Thoracic aorta (tissue), 2 donors: Measurements from ENCODE around the gene TRIM38. TPM values are rescaled to one million over a fixed set of nuclear protein-coding genes. Genes with fewer than 3 reads are reported as not detected.
A peak's percentile ranks its signal among the peaks of the same experiment; 100 is the strongest.
"Not testable (repeated sequence)": the region's sequence is repeated elsewhere in the genome, so short reads cannot be mapped to it uniquely, and the experiment has no call there.

Experiments
- ATAC-seq: fragments of 150-250 bp; one replicate; pipeline ENCODE4 v1.8.0; 2017; ENCODE audit warnings: low read depth; ENCODE audit not compliant: insufficient number of reproducible peaks, low FRiP score
- DNase-seq: peaks from one replicate; pipeline ENCODE4 v3.0.0-alpha.2; 2020; ENCODE audit warnings: low spot score
- H3K27ac ChIP-seq, 2 donors: fragments of 200-600 bp; sonication (generic); 1 replicate in 1 of 2; 2 replicates in 1 of 2; pipeline ENCODE4 v1.5.1; 2016; ENCODE audit warnings: mild to moderate bottlenecking in 2 of 2, moderate library complexity in 2 of 2
- H3K27me3 ChIP-seq: fragments of 200-600 bp; sonication (generic); replicated peaks from 2 replicates; pipeline ENCODE4 v1.6.0; 2016; ENCODE audit warnings: mild to moderate bottlenecking; ENCODE audit not compliant: insufficient read depth
- H3K36me3 ChIP-seq: fragments of 200-600 bp; sonication (generic); one replicate; pipeline ENCODE4 v1.5.1; 2016
- H3K4me1 ChIP-seq, 2 donors: fragments of 200-600 bp; sonication (generic); 1 replicate in 1 of 2; 2 replicates in 1 of 2; pipeline versions ENCODE4 v1.5.1 to v1.6.0; 2016; ENCODE audit warnings: low read depth in 2 of 2, mild to moderate bottlenecking in 1 of 2; ENCODE audit not compliant: control insufficient read depth in 1 of 2
- H3K4me3 ChIP-seq: fragments of 200-600 bp; sonication (generic); 2 replicates; pipeline ENCODE4 v1.5.1; 2016; ENCODE audit warnings: mild to moderate bottlenecking
- H3K9me3 ChIP-seq: fragments of 200-600 bp; sonication (generic); 2 replicates; pipeline ENCODE4 v1.5.1; 2016
- total RNA-seq, 2 donors: library from RNA; depleted of rRNA; stranded (reverse); fragments of >200 nt; gene quantifications; one replicate each; pipeline versions ENCODE4 v1.1.0 to v1.2.3, GENCODE V29; 2016
- TF ChIP-seq, protein P1 (sequence below): fragments of 200-600 bp; sonication (generic); IDR thresholded peaks from one replicate; pipeline ENCODE4 v1.5.1; 2019; ENCODE audit warnings: antibody characterized with exemption

The TRIM38 gene
- total RNA-seq, 2 donors from 2014 or later: 19.5 to 25.1 TPM

GRCh38 chr6:25991785-25992412 lies 29.3 kb downstream of the TRIM38 start:
- DNase-seq: peak; percentile 15
- Histone ChIP-seq H3K27ac (peak overlapping the region; percentile 94 to 96), H3K4me1 (peaks cover 9% of the 10 kb centered on the region in 2 donors), H3K36me3 (no peaks in the 10 kb centered on the region), H3K4me3 (peak overlapping the region; percentile 83), H3K9me3 (no peaks in the 10 kb centered on the region), H3K27me3 (no peaks in the 10 kb centered on the region)
- peak; percentile 57 for ATAC-seq
- TF ChIP-seq, protein P1, sequence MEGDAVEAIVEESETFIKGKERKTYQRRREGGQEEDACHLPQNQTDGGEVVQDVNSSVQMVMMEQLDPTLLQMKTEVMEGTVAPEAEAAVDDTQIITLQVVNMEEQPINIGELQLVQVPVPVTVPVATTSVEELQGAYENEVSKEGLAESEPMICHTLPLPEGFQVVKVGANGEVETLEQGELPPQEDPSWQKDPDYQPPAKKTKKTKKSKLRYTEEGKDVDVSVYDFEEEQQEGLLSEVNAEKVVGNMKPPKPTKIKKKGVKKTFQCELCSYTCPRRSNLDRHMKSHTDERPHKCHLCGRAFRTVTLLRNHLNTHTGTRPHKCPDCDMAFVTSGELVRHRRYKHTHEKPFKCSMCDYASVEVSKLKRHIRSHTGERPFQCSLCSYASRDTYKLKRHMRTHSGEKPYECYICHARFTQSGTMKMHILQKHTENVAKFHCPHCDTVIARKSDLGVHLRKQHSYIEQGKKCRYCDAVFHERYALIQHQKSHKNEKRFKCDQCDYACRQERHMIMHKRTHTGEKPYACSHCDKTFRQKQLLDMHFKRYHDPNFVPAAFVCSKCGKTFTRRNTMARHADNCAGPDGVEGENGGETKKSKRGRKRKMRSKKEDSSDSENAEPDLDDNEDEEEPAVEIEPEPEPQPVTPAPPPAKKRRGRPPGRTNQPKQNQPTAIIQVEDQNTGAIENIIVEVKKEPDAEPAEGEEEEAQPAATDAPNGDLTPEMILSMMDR: no peak

- H3K27me3 ChIP-seq: no peaks in the 10 kb centered on the region
- peak; percentile 92 for ATAC-seq
Measured at GRCh38 chr6:25992413-25993340, 30.1 kb downstream of the TRIM38 start.

GRCh38 chr6:25993341-25993684 lies 30.7 kb downstream of the TRIM38 start:
- not testable (repeated sequence) for H3K4me1 ChIP-seq, DNase-seq, H3K36me3 ChIP-seq, H3K27me3 ChIP-seq, ATAC-seq, H3K9me3 ChIP-seq
- peak overlapping the region; percentile 94 to 96 for H3K27ac ChIP-seq
- H3K4me3 ChIP-seq: peak overlapping the region; percentile 83

More at GRCh38 chr6:25992413-25993340, 30.1 kb downstream of the TRIM38 start:
- Histone ChIP-seq H3K4me1 (peaks cover 9% of the 10 kb centered on the region in 2 donors), H3K9me3 (no peaks in the 10 kb centered on the region), H3K27ac (peak overlapping the region; percentile 94 to 96), H3K4me3 (peak overlapping the region; percentile 83), H3K36me3 (no peaks in the 10 kb centered on the region)
- TF ChIP-seq, protein P1: peak; percentile 95
- DNase-seq: peak; percentile 67

DNA sequence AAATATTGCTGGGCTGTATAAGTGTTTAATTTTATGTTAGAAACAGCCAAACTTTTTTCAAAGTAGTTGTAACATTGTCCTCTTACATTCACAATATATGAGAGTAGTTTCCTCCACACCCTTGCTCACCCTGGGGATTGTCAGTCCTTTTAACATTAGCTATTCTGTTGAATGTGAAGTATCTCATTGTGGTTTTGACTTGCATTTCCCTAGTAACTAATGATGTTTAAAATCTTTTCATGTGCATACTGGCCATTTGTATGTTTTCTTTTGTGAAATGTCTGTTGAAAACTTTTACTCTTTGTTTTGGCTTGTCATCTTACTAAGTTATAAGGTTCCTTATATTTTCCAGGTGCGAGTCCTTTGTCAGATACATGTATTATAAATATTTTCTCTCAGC lies 32.9 kb downstream of the TRIM38 start:
- peaks cover 9% of the 10 kb centered on the region in 2 donors for H3K4me1 ChIP-seq
- no peaks in the 10 kb centered on the region for H3K27me3 ChIP-seq
- ATAC-seq (no peak), DNase-seq (no peak)
- no peak overlapping the region for H3K27ac ChIP-seq
- TF ChIP-seq, protein P1: no peak
- H3K36me3 ChIP-seq: peaks cover 7% of the 10 kb centered on the region
- H3K4me3 ChIP-seq: no peak overlapping the region
- H3K9me3 ChIP-seq: no peaks in the 10 kb centered on the region

- ATAC-seq: no peak
- no peak for DNase-seq
- Histone ChIP-seq H3K4me1 (peaks cover 6 to 9% of the 10 kb centered on the region in 2 donors), H3K27me3 (no peaks in the 10 kb centered on the region), H3K4me3 (no peak overlapping the region), H3K27ac (no peak overlapping the region), H3K9me3 (no peaks in the 10 kb centered on the region), H3K36me3 (peaks cover 7% of the 10 kb centered on the region)
- TF ChIP-seq, protein P1: no peak
Measured at GRCh38 chr6:25997921-25998320, 35.3 kb downstream of the TRIM38 start.
